Naive thymus-derived CD4-positive, alpha-beta T cell (primary cell): ENCODE results near the gene ATOX1. TPM values are rescaled to one million over a fixed set of nuclear protein-coding genes. Genes with fewer than 3 reads are reported as not detected.
A peak's percentile ranks its signal among the peaks of the same experiment; 100 is the strongest.

Source experiments
- ATAC-seq: fragments of 150-1000 bp; cut with Tn5 transposase; 2 replicates; pipeline ENCODE4 v1.10.0; 2021; ENCODE audit warnings: mild to moderate bottlenecking, moderate library complexity
- CTCF ChIA-PET: fragments of 350-600 bp; sonication (Branson Sonifier 250); formaldehyde crosslinking; loops from one replicate; lab custom pipeline; 2021; ENCODE audit warnings: antibody characterized with exemption; lab: Charles Lee
- POLR2A ChIA-PET: fragments of 350-600 bp; sonication (Branson Sonifier 250); formaldehyde crosslinking; loops from one replicate; lab custom pipeline; 2021; ENCODE audit warnings: antibody characterized with exemption, inconsistent platforms; lab: Charles Lee
- DNase-seq, 9 donors: peaks; one replicate each; pipeline versions ENCODE4 v3.0.0 to v3.0.0-alpha.2; 2020 to 2022; ENCODE audit warnings: mixed read lengths in 1 of 9
- H3K27ac ChIP-seq: one replicate; pipeline ENCODE4 v1.7.0; 2013; ENCODE audit warnings: mild to moderate bottlenecking, low read depth, low read length, moderate library complexity
- H3K27me3 ChIP-seq, 2 donors: one replicate each; pipeline ENCODE4 v1.7.0; 2013; ENCODE audit warnings: low read length in 2 of 2, mild to moderate bottlenecking in 2 of 2, moderate library complexity in 2 of 2; ENCODE audit not compliant: control insufficient read depth in 2 of 2, insufficient read depth in 2 of 2
- H3K36me3 ChIP-seq, 3 experiments: 1 replicate in 2 of 3; 2 replicates in 1 of 3; pipeline ENCODE4 v1.7.0; 2013; ENCODE audit warnings: low read length in 3 of 3, mild to moderate bottlenecking in 3 of 3, moderate library complexity in 1 of 3; ENCODE audit not compliant: insufficient read depth in 3 of 3, control insufficient read depth in 2 of 3
- H3K4me1 ChIP-seq, 2 donors: one replicate each; pipeline ENCODE4 v1.7.0; 2013; ENCODE audit warnings: low read length in 2 of 2, mild to moderate bottlenecking in 2 of 2, moderate library complexity in 1 of 2; ENCODE audit not compliant: control insufficient read depth in 2 of 2, insufficient read depth in 2 of 2
- H3K4me3 ChIP-seq: 2 replicates; pipeline ENCODE4 v1.7.0; 2013; ENCODE audit warnings: mild to moderate bottlenecking, low read length
- H3K9me3 ChIP-seq, 3 experiments: 1 replicate in 2 of 3; 2 replicates in 1 of 3; pipeline ENCODE4 v1.7.0; 2013; ENCODE audit warnings: low read length in 3 of 3; ENCODE audit not compliant: control insufficient read depth in 2 of 3
- H3K27ac Mint-ChIP-seq, 9 donors: one replicate each; pipeline ENCODE4 v1.8.0; 2020 to 2022; ENCODE audit warnings: mixed read lengths in 9 of 9, mild to moderate bottlenecking in 8 of 9, moderate library complexity in 5 of 9, inconsistent platforms in 2 of 9
- H3K27me3 Mint-ChIP-seq, 5 donors: one replicate each; pipeline ENCODE4 v1.8.0; 2021 to 2022; ENCODE audit warnings: mixed read lengths in 5 of 5, mild to moderate bottlenecking in 1 of 5
- H3K36me3 Mint-ChIP-seq, 5 donors: one replicate each; pipeline ENCODE4 v1.8.0; 2020 to 2022; ENCODE audit warnings: mixed read lengths in 5 of 5, mild to moderate bottlenecking in 3 of 5, inconsistent platforms in 1 of 5
- H3K4me1 Mint-ChIP-seq, 7 donors: one replicate each; pipeline ENCODE4 v1.8.0; 2020 to 2022; ENCODE audit warnings: mixed read lengths in 7 of 7, mild to moderate bottlenecking in 3 of 7, inconsistent platforms in 1 of 7
- H3K4me3 Mint-ChIP-seq, 10 donors: one replicate each; pipeline ENCODE4 v1.8.0; 2020 to 2022; ENCODE audit warnings: mild to moderate bottlenecking in 10 of 10, mixed read lengths in 10 of 10, moderate library complexity in 6 of 10, inconsistent platforms in 2 of 10
- H3K9me3 Mint-ChIP-seq, 11 donors: one replicate each; pipeline ENCODE4 v1.8.0; 2020 to 2022; ENCODE audit warnings: mixed read lengths in 11 of 11, mild to moderate bottlenecking in 4 of 11, inconsistent platforms in 1 of 11, moderate library complexity in 1 of 11
- intact Hi-C, 2 donors: fragments of 100-400 bp; cut with micrococcal nuclease; formaldehyde crosslinking; loops; one replicate each; pipeline ENCODE4 v1.15.1; 2023
- polyA plus RNA-seq, 2 donors: library from polyadenylated mRNA; unstranded; fragments of 300-500 nt; fragmentation: Illumina TruSeq; gene quantifications; one replicate each; pipeline ENCODE4 v1.2.3, GENCODE V29; 2021
- total RNA-seq, 6 experiments: library from RNA in 5 of 6; stranded (reverse) in 5 of 6; gene quantifications; 1 replicate in 5 of 6; 2 replicates in 1 of 6; pipeline ENCODE4 v1.2.3 and lab custom pipeline; 2021 to 2026

Gene ATOX1
- total and polyA plus RNA-seq, 7 experiments from 2014 or later: 14.8 to 71.1 (median 29.9) TPM

- ATAC-seq: no peak
- H3K36me3 ChIP-seq: no peaks in the 10 kb centered on the region
- H3K27me3 Mint-ChIP-seq: no peaks in the 10 kb centered on the region
- no peak overlapping the region for H3K27ac ChIP-seq
- intact Hi-C loops: no loop called here
- H3K4me3 ChIP-seq: no peak overlapping the region
- H3K9me3 ChIP-seq: no peaks in the 10 kb centered on the region
- no peak for DNase-seq
- POLR2A ChIA-PET: no interaction called here
- no peak overlapping the region for H3K4me3 Mint-ChIP-seq
- peaks cover 0 to 16% (median 0%) of the 10 kb centered on the region in 7 donors for H3K4me1 Mint-ChIP-seq
- CTCF ChIA-PET: no interaction called here
- no peaks in the 10 kb centered on the region for H3K9me3 Mint-ChIP-seq
- H3K27me3 ChIP-seq: no peaks in the 10 kb centered on the region
- peaks cover 0 to 11% (median 4%) of the 10 kb centered on the region in 5 donors for H3K36me3 Mint-ChIP-seq
- H3K4me1 ChIP-seq: no peaks in the 10 kb centered on the region
- H3K27ac Mint-ChIP-seq: no peak overlapping the region
Observed at GRCh38 chr5:151722546-151722945, 35.9 kb downstream of the ATOX1 start.

- intact Hi-C loops: no loop called here
- no peaks in the 10 kb centered on the region for H3K36me3 ChIP-seq
- H3K36me3 Mint-ChIP-seq: peaks cover 0 to 11% (median 4%) of the 10 kb centered on the region in 5 donors
- H3K9me3 Mint-ChIP-seq: no peaks in the 10 kb centered on the region
- no peaks in the 10 kb centered on the region for H3K9me3 ChIP-seq
- POLR2A ChIA-PET: no interaction called here
- H3K4me3 ChIP-seq: no peak overlapping the region
- H3K27me3 Mint-ChIP-seq: no peaks in the 10 kb centered on the region
- peaks cover 0 to 16% (median 0%) of the 10 kb centered on the region in 7 donors for H3K4me1 Mint-ChIP-seq
- H3K27ac ChIP-seq: no peak overlapping the region
- H3K4me1 ChIP-seq: no peaks in the 10 kb centered on the region
- CTCF ChIA-PET: interaction anchor here (0.8 kb wide), 1 partner anchor 18 kb away, joined by 3 read pairs; no protein-coding TSS in a partner anchor
- ATAC-seq: no peak
- DNase-seq: no peak
- no peaks in the 10 kb centered on the region for H3K27me3 ChIP-seq
- H3K4me3 Mint-ChIP-seq: no peak overlapping the region
- H3K27ac Mint-ChIP-seq: no peak overlapping the region
Observed at GRCh38 chr5:151721812-151722391, 36.5 kb downstream of the ATOX1 start.

GRCh38 chr5:151721087-151721646 lies 37.3 kb downstream of the ATOX1 start:
- no peaks in the 10 kb centered on the region for H3K36me3 ChIP-seq
- Mint-ChIP-seq H3K9me3 (no peaks in the 10 kb centered on the region), H3K27ac (no peak overlapping the region), H3K27me3 (no peaks in the 10 kb centered on the region), H3K4me1 (peaks cover 0 to 16% (median 0%) of the 10 kb centered on the region in 7 donors), H3K4me3 (no peak overlapping the region), H3K36me3 (peaks cover 0 to 11% (median 4%) of the 10 kb centered on the region in 5 donors)
- H3K27ac ChIP-seq: no peak overlapping the region
- no peak overlapping the region for H3K4me3 ChIP-seq
- peak; percentile 54 for ATAC-seq
- POLR2A ChIA-PET: no interaction called here
- no peak for DNase-seq
- no peaks in the 10 kb centered on the region for H3K27me3 ChIP-seq
- CTCF ChIA-PET: interaction anchor here (0.6 to 0.8 kb wide), 3 partner anchors 15 to 695 kb away, joined by 3 read pairs; no protein-coding TSS in a partner anchor
- no peaks in the 10 kb centered on the region for H3K4me1 ChIP-seq
- H3K9me3 ChIP-seq: no peaks in the 10 kb centered on the region
- intact Hi-C loops: no loop called here

- Mint-ChIP-seq H3K27ac (no peak overlapping the region), H3K27me3 (no peaks in the 10 kb centered on the region), H3K9me3 (no peaks in the 10 kb centered on the region), H3K36me3 (peaks cover 0 to 12% (median 4%) of the 10 kb centered on the region in 5 donors), H3K4me3 (no peak overlapping the region), H3K4me1 (peaks cover 0 to 16% (median 0%) of the 10 kb centered on the region in 7 donors)
- Histone ChIP-seq H3K36me3 (no peaks in the 10 kb centered on the region), H3K4me1 (no peaks in the 10 kb centered on the region), H3K9me3 (no peaks in the 10 kb centered on the region), H3K27ac (no peak overlapping the region), H3K4me3 (no peak overlapping the region), H3K27me3 (no peaks in the 10 kb centered on the region)
- CTCF ChIA-PET: interaction anchor here (0.6 to 0.8 kb wide), 3 partner anchors 14 to 834 kb away, joined by 3 to 4 read pairs (median 3); partner anchors contain the start of gene G3BP1
- intact Hi-C loops: no loop called here
- DNase-seq (no peak), ATAC-seq (no peak)
- POLR2A ChIA-PET: no interaction called here
Observed at GRCh38 chr5:151720215-151720614, 38.2 kb downstream of the ATOX1 start.

GRCh38 chr5:151719228-151720000 lies 39.0 kb downstream of the ATOX1 start:
- Mint-ChIP-seq H3K27ac (no peak overlapping the region), H3K4me3 (no peak overlapping the region), H3K4me1 (peaks cover 0 to 12% (median 0%) of the 10 kb centered on the region in 7 donors), H3K36me3 (peaks cover 0 to 12% (median 4%) of the 10 kb centered on the region in 5 donors), H3K27me3 (peaks cover 0 to 5% (median 0%) of the 10 kb centered on the region in 5 donors), H3K9me3 (peaks cover 0 to 6% (median 0%) of the 10 kb centered on the region in 11 donors)
- POLR2A ChIA-PET: no interaction called here
- no peaks in the 10 kb centered on the region for H3K9me3 ChIP-seq
- no peak overlapping the region for H3K27ac ChIP-seq
- H3K36me3 ChIP-seq: no peaks in the 10 kb centered on the region
- CTCF ChIA-PET: interaction anchor here (0.8 kb wide), 1 partner anchor 52 kb away, joined by 3 read pairs; the partner anchor contains the start of gene G3BP1
- intact Hi-C loops: no loop called here
- no peaks in the 10 kb centered on the region for H3K27me3 ChIP-seq
- ATAC-seq (no peak), DNase-seq (no peak)
- no peak overlapping the region for H3K4me3 ChIP-seq
- H3K4me1 ChIP-seq: no peaks in the 10 kb centered on the region

- H3K27me3 Mint-ChIP-seq: peaks cover 0 to 5% (median 0%) of the 10 kb centered on the region in 5 donors
- no peak for DNase-seq
- peaks cover 0 to 6% (median 0%) of the 10 kb centered on the region in 11 donors for H3K9me3 Mint-ChIP-seq
- Histone ChIP-seq H3K27me3 (no peaks in the 10 kb centered on the region), H3K4me1 (no peaks in the 10 kb centered on the region), H3K9me3 (no peaks in the 10 kb centered on the region), H3K27ac (no peak overlapping the region), H3K36me3 (no peaks in the 10 kb centered on the region), H3K4me3 (no peak overlapping the region)
- CTCF ChIA-PET: no interaction called here
- no peak overlapping the region for H3K4me3 Mint-ChIP-seq
- POLR2A ChIA-PET: no interaction called here
- peaks cover 0 to 12% (median 3%) of the 10 kb centered on the region in 5 donors for H3K36me3 Mint-ChIP-seq
- intact Hi-C loops: no loop called here
- H3K27ac Mint-ChIP-seq: no peak overlapping the region
- peaks cover 0 to 11% (median 0%) of the 10 kb centered on the region in 7 donors for H3K4me1 Mint-ChIP-seq
- no peak for ATAC-seq
Observed at GRCh38 chr5:151718646-151719045, 39.8 kb downstream of the ATOX1 start.
